MCF 10A (cell line): ENCODE measurements around the gene FAF2. TPM values are rescaled to one million over a fixed set of nuclear protein-coding genes. Genes with fewer than 3 reads are reported as not detected.

ENCODE experiments used
- BruUV-seq: library from RNA; stranded (reverse); fragments of 400-500 nt; replicated peaks from 2 replicates; lab custom pipeline; 2021; lab: Mats Ljungman, UMichigan
- CTCF ChIA-PET: fragments of 300-600 bp; sonication (Branson Sonifier 250); formaldehyde crosslinking; extraction: SDS; loops from one replicate; lab custom pipeline; 2021; ENCODE audit warnings: antibody characterized with exemption, inconsistent platforms; lab: Yijun Ruan, JAX
- POLR2A ChIA-PET: fragments of 300-600, 350-650 bp; sonication (Branson Sonifier 250); formaldehyde crosslinking; extraction: SDS; loops from one replicate; lab custom pipeline; 2020; ENCODE audit warnings: antibody characterized with exemption, inconsistent platforms; lab: Yijun Ruan, JAX
- DNase-seq: peaks from one replicate; pipeline ENCODE4 v3.0.0-alpha.2; 2018; ENCODE audit not compliant: unreplicated experiment
- H3K27ac Mint-ChIP-seq: one replicate; pipeline ENCODE4 v1.8.0; 2022; ENCODE audit warnings: mild to moderate bottlenecking, low read depth, mixed read lengths; ENCODE audit not compliant: unreplicated experiment
- H3K27me3 Mint-ChIP-seq: one replicate; pipeline ENCODE4 v1.8.0; 2022; ENCODE audit warnings: mixed read lengths; ENCODE audit not compliant: insufficient read depth, unreplicated experiment
- H3K36me3 Mint-ChIP-seq: one replicate; pipeline ENCODE4 v1.8.0; 2022; ENCODE audit warnings: mild to moderate bottlenecking, moderate library complexity, mixed read lengths; ENCODE audit not compliant: insufficient read depth, unreplicated experiment
- H3K4me1 Mint-ChIP-seq: one replicate; pipeline ENCODE4 v1.8.0; 2022; ENCODE audit warnings: mixed read lengths; ENCODE audit not compliant: insufficient read depth, unreplicated experiment
- H3K4me3 Mint-ChIP-seq: one replicate; pipeline ENCODE4 v1.8.0; 2022; ENCODE audit warnings: mild to moderate bottlenecking, moderate library complexity, mixed read lengths; ENCODE audit not compliant: unreplicated experiment
- H3K9me3 Mint-ChIP-seq: one replicate; pipeline ENCODE4 v1.8.0; 2022; ENCODE audit warnings: mixed read lengths; ENCODE audit not compliant: unreplicated experiment
- intact Hi-C: fragments of 100-400 bp; cut with micrococcal nuclease; formaldehyde crosslinking; loops from 2 replicates; pipeline ENCODE4 v1.14.1; 2022
- total RNA-seq: library from RNA; stranded (reverse); gene quantifications from 2 replicates; pipeline ENCODE4 v1.2.3, GENCODE V29; 2022
- TF ChIP-seq, protein P1 (sequence below): fragments of 200-600 bp; IDR thresholded peaks from one replicate; pipeline ENCODE4 v1.8.0; 2022; ENCODE audit warnings: antibody characterized with exemption, mild to moderate bottlenecking; ENCODE audit not compliant: unreplicated experiment

FAF2 gene
- total RNA-seq, 1 experiment from 2014 or later: 78.3 TPM

DNA sequence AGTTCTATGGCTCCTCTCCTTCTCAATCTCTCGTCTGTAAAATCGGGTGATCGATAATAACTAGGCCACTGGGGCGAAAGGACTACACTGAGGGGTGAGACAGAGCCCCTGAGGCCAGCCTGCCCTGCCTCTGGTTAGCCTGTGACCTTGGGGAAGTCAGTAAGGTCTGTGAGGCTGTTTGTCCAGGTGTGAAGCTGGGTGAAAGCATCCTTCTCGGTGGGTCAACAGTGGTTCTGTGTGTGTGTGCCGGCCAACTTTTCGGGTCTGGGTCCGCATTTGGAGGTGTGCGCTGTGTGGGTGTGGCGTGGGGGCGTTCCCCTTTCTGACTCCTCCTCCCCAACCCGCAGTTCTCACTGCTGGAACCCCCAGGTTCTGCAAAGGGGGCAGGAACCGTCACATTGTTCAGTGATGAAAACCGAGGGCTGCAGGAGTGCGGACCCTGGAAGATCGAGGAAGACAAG lies 94.0 kb downstream of the FAF2 start:
- intact Hi-C loops: loop anchor here (2.0 kb wide), 2 partner anchors 37 to 43 kb away; no protein-coding TSS in a partner anchor
- Mint-ChIP-seq H3K9me3 (no peaks in the 10 kb centered on the region), H3K4me3 (peak overlapping the region; percentile 89), H3K27ac (peak overlapping the region; percentile 84), H3K36me3 (peaks cover 14% of the 10 kb centered on the region), H3K27me3 (no peaks in the 10 kb centered on the region), H3K4me1 (peaks cover 31% of the 10 kb centered on the region)
- TF ChIP-seq, protein P1, sequence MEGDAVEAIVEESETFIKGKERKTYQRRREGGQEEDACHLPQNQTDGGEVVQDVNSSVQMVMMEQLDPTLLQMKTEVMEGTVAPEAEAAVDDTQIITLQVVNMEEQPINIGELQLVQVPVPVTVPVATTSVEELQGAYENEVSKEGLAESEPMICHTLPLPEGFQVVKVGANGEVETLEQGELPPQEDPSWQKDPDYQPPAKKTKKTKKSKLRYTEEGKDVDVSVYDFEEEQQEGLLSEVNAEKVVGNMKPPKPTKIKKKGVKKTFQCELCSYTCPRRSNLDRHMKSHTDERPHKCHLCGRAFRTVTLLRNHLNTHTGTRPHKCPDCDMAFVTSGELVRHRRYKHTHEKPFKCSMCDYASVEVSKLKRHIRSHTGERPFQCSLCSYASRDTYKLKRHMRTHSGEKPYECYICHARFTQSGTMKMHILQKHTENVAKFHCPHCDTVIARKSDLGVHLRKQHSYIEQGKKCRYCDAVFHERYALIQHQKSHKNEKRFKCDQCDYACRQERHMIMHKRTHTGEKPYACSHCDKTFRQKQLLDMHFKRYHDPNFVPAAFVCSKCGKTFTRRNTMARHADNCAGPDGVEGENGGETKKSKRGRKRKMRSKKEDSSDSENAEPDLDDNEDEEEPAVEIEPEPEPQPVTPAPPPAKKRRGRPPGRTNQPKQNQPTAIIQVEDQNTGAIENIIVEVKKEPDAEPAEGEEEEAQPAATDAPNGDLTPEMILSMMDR: no peak
- POLR2A ChIA-PET: interaction anchor here (0.6 to 4.2 kb wide), 19 partner anchors 7 to 154 kb away, joined by 3 to 73 read pairs (median 11); partner anchors contain the start of genes CLTB, FAF2, HIGD2A and NOP16
- CTCF ChIA-PET: interaction anchor here (0.5 to 4.2 kb wide), 14 partner anchors 8 to 190 kb away, joined by 3 to 32 read pairs (median 4); partner anchors contain the start of genes CLTB and FAF2
- no TSS peak for BruUV-seq
- peak; percentile 25 for DNase-seq

DNA sequence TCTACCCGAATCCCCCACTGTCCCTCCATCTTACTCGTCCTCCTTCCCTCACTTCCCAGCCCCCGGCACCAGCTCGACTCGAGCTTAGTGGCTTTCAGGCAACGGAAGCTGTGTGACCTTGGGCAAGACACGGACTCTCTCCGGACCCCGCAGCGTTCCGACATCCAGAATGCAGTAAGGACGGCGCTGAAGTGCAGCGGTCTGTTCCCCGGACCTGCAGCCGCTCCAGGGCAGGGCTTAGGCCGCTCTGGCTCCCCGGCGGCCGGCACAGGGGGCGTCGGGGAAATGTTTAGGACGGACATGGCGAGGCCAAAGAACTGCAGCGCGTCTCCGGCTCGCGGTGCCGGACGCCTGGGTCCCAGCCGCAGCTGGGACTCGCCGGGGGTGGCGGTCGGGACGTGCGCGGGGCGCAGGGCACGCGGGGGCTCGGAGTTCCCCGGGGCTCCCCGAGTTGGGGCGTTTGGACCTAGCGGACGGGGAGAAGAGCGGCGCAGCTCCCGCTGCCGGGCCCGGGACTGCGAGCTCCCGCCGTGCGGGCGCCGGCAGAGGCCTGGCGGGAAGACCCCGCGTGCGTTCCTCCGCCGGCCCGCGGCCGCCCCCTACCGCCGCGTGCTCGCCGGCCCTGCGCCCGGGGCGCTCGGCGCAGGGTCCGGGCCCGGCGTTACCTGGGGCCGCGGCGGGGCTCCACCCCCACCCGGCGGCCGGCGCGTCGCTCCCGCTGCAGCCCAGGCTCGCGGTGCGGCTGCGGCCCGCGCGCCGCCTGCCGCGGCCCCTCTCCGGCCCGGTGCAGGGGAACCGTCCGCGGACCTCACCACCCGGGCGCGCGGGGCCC lies 94.6 kb downstream of the FAF2 start:
- H3K4me1 Mint-ChIP-seq: peaks cover 36% of the 10 kb centered on the region

DNA sequence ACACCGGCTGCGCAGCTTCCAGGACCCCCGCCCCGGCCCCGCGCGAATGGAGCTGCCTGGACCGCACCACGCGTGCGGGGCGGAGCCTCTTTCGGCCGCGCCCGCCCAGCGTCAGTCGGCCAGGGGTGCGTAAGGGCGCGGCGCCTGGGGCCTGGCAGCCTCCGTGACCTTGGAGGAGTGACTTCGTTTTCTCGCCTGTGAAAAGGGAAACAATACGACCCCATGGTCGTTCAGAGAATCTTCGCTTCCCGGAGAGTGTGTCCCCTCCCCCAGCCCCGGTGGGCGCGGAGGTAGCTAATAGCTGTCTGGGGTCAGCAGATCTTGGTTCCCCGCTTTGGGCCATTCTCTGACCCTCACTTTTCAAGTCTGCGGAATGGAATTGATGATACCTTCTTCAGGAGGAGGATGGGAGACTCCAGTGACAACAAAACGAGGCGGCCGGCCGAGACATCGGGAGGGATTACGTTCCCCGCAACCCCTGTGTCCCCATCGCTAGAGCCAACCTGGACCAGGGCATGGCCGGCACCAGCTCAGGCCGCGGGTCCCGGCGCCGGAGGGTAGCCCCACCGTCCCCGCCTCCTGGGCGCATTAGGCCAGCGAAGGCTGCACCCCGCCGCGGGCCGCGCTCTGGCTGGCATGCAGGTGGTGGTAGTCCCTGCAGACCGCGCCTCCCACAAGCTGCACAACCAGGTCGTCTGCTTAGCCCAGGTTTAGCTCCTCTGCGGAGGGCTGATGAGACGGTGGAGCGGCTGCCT lies 95.4 kb downstream of the FAF2 start:
- intact Hi-C loops: loop anchor here (2.0 kb wide), 2 partner anchors 35 to 45 kb away; no protein-coding TSS in a partner anchor
- H3K4me3 Mint-ChIP-seq: peak overlapping the region; percentile 82
- BruUV-seq: TSS peak; percentile 67
- peaks cover 30% of the 10 kb centered on the region for H3K4me1 Mint-ChIP-seq
- POLR2A ChIA-PET: interaction anchor here (0.6 to 4.2 kb wide), 25 partner anchors 9 to 182 kb away, joined by 3 to 73 read pairs (median 5); partner anchors contain the start of genes CLTB, FAF2, HIGD2A and KIAA1191
- CTCF ChIA-PET: interaction anchor here (0.6 to 4.2 kb wide), 15 partner anchors 11 to 921 kb away, joined by 3 to 32 read pairs (median 4); partner anchors contain the start of genes CLTB and TSPAN17
- H3K36me3 Mint-ChIP-seq: peaks cover 6% of the 10 kb centered on the region
- H3K27me3 Mint-ChIP-seq: no peaks in the 10 kb centered on the region
- peak; percentile 75 for DNase-seq
- TF ChIP-seq, protein P1: no peak
- H3K27ac Mint-ChIP-seq: peak overlapping the region; percentile 50
- H3K9me3 Mint-ChIP-seq: no peaks in the 10 kb centered on the region

More for the DNA sequence above, 94.6 kb downstream of the FAF2 start:
- H3K4me3 Mint-ChIP-seq: peak overlapping the region; percentile 89
- H3K9me3 Mint-ChIP-seq: no peaks in the 10 kb centered on the region
- TF ChIP-seq, protein P1: peak; percentile 24
- no peaks in the 10 kb centered on the region for H3K27me3 Mint-ChIP-seq
- ChIA-PET POLR2A (interaction anchor here (0.6 to 4.2 kb wide), 27 partner anchors 8 to 181 kb away, joined by 3 to 73 read pairs (median 5); partner anchors contain the start of genes CLTB, FAF2, HIGD2A and KIAA1191), CTCF (interaction anchor here (0.6 to 4.2 kb wide), 23 partner anchors 10 to 571 kb away, joined by 3 to 32 read pairs (median 3); partner anchors contain the start of genes CLTB, FAF2 and TSPAN17)
- DNase-seq: peak; percentile 52
- H3K27ac Mint-ChIP-seq: peak overlapping the region; percentile 84
- BruUV-seq: no TSS peak
- intact Hi-C loops: loop anchor here (2.0 kb wide), 2 partner anchors 36 to 44 kb away; no protein-coding TSS in a partner anchor
- H3K36me3 Mint-ChIP-seq: peaks cover 10% of the 10 kb centered on the region
